Spleen (tissue), 7 donors: ENCODE measurements around the gene PPP1R12B.
A peak's percentile ranks its signal among the peaks of the same experiment; 100 is the strongest.

Experiments
- CTCF ChIP-seq, 11 experiments: fragments of 200-600 bp in 7 of 11; fragments of 450-650 bp in 4 of 11; sonication (generic) in 4 of 11; IDR thresholded peaks in 8 of 11; conservative IDR thresholded peaks in 3 of 11; 1 replicate in 7 of 11; 2 replicates in 4 of 11; pipeline versions ENCODE4 v1.4.0 to v1.8.0; 2016 to 2021; ENCODE audit warnings: antibody characterized with exemption in 11 of 11, inconsistent platforms in 4 of 11, mild to moderate bottlenecking in 1 of 11
- POLR2A ChIP-seq, 3 donors: fragments of 450-650 bp; IDR thresholded peaks; one replicate each; pipeline ENCODE4 v1.5.1; 2017; ENCODE audit warnings: antibody characterized with exemption in 3 of 3, mild to moderate bottlenecking in 1 of 3
- POLR2AphosphoS5 ChIP-seq, 3 donors: sonication (generic); formaldehyde crosslinking; IDR thresholded peaks; one replicate each; pipeline ENCODE4 v1.5.1; 2017; ENCODE audit warnings: antibody characterized with exemption in 3 of 3
- donor health status: DM: no; HTN: no; CAD: no; lungs with moderate emphysema.
- donor health status: DM: no; HTN: no; CAD: no.
- donor health status: DM: no; HTN: no; CAD: no.

- TF ChIP-seq POLR2A (IDR thresholded peaks at IDR 0.05) (peak in 1 of 3 donors; percentile 42), CTCF (IDR thresholded peaks at IDR 0.05 in 8 of 11, conservative IDR thresholded peaks at IDR 0.05 in 3 of 11) (peak in 3 of 11 experiments; percentile 20 to 39 (median 31)), POLR2AphosphoS5 (IDR thresholded peaks at IDR 0.05) (peak; percentile 86 to 92 (median 90))
Measured at GRCh38 chr1:202348509-202349205, at the start of gene PPP1R12B.
